Loucy (cell line): ENCODE data around the gene HS6ST2.

Experiments
- H2AFZ ChIP-seq: fragments of 200-600 bp; sonication (generic); 2 replicates; pipeline ENCODE4 v1.6.0; 2016; ENCODE audit warnings: antibody characterized with exemption, mild to moderate bottlenecking, low read length, moderate library complexity
- H3F3A ChIP-seq: fragments of 200-600 bp; 2 replicates; pipeline ENCODE4 v1.6.0; 2016; ENCODE audit warnings: antibody characterized with exemption, low read depth, mild to moderate bottlenecking
- H3K27me3 ChIP-seq: fragments of 200-600 bp; sonication (generic); 2 replicates; pipeline ENCODE4 v1.6.1; 2014; ENCODE audit warnings: low read length, mild to moderate bottlenecking; ENCODE audit not compliant: insufficient read depth, poor library complexity, severe bottlenecking
- H3K36me3 ChIP-seq: fragments of 200-600 bp; sonication (generic); 2 replicates; pipeline ENCODE4 v1.6.1; 2016; ENCODE audit warnings: low read length; ENCODE audit not compliant: insufficient read depth
- H3K4me1 ChIP-seq: fragments of 200-600 bp; sonication (generic); 2 replicates; pipeline ENCODE4 v1.5.1; 2014; ENCODE audit warnings: low read length, mild to moderate bottlenecking; ENCODE audit not compliant: insufficient read depth, poor library complexity, severe bottlenecking
- H3K4me2 ChIP-seq: fragments of 200-600 bp; sonication (generic); 2 replicates; pipeline ENCODE4 v1.6.0; 2014; ENCODE audit warnings: antibody characterized with exemption, low read length, low read depth, mild to moderate bottlenecking; ENCODE audit not compliant: poor library complexity, severe bottlenecking
- H3K4me3 ChIP-seq: fragments of 200-600 bp; sonication (generic); 2 replicates; pipeline ENCODE4 v1.5.1; 2014; ENCODE audit warnings: low read length, mild to moderate bottlenecking, mixed read lengths; ENCODE audit not compliant: poor library complexity, severe bottlenecking
- H3K79me2 ChIP-seq: fragments of 200-600 bp; sonication (generic); 2 replicates; pipeline ENCODE4 v1.6.1; 2014; ENCODE audit warnings: low read length; ENCODE audit not compliant: insufficient read depth
- H3K9ac ChIP-seq: fragments of 200-600 bp; sonication (generic); 2 replicates; pipeline ENCODE4 v1.6.0; 2014; ENCODE audit warnings: mild to moderate bottlenecking, low read depth, low read length, moderate library complexity; ENCODE audit not compliant: poor library complexity, severe bottlenecking
- H3K9me2 ChIP-seq: fragments of 200-600 bp; sonication (generic); replicated peaks from 2 replicates; pipeline ENCODE4 v1.6.1; 2016; ENCODE audit warnings: low read depth, low read length, mixed read lengths
- H3K9me3 ChIP-seq: fragments of 200-600 bp; sonication (generic); 2 replicates; pipeline ENCODE4 v1.6.1; 2014; ENCODE audit warnings: mild to moderate bottlenecking, antibody characterized with exemption, low read length, low read depth; ENCODE audit not compliant: insufficient read depth
- H4K20me1 ChIP-seq: fragments of 200-600 bp; sonication (generic); 2 replicates; pipeline ENCODE4 v1.6.0; 2014; ENCODE audit warnings: antibody characterized with exemption, low read length, mild to moderate bottlenecking; ENCODE audit not compliant: insufficient read depth, poor library complexity, severe bottlenecking
- EZH2phosphoT487 ChIP-seq: fragments of 200-600 bp; IDR thresholded peaks from 2 replicates; pipeline ENCODE4 v1.6.1; 2018; ENCODE audit warnings: antibody characterized with exemption, mild to moderate bottlenecking, moderate library complexity, borderline replicate concordance
- TF ChIP-seq, protein P1 (sequence below): fragments of 200-600 bp; sonication (generic); conservative IDR thresholded peaks from 2 replicates; pipeline ENCODE4 v1.5.1; 2014; ENCODE audit warnings: mild to moderate bottlenecking, antibody characterized with exemption, low read length

Gene HS6ST2

DNA sequence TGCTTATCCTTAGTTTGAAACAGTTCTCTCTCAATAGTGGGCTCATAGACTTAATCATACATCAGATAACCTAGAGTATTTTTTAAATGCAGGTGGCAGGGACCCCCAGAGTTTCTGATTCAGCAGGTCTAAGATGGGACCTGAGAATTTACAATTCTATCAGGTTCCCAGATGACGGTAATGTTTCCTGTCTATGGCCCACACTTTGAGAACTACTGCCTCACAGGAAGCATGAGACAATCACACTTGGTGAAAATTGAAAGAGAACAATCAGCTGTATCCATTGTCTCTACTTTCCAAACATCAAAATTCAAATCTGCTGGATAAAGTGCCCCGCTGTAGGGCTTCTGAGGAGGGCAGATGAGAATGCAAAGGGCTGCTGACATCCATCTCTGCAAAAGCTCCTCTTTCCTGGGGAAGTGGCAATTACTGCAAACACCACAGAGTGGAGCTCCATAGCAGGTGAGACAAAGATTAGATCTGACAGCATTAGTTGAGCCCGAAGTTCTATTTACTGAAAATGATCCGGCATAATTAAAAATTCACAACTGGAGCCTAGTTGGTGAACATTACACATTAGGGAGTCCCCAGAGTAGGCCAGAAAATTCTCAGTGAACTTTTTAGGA, 281.8 kb downstream of the HS6ST2 start:
- Histone ChIP-seq H3K9me2 (no peaks in the 10 kb centered on the region), H3K36me3 (no peaks in the 10 kb centered on the region), H3K9me3 (no peaks in the 10 kb centered on the region), H3F3A (no peaks in the 10 kb centered on the region), H4K20me1 (no peaks in the 10 kb centered on the region), H3K27me3 (no peaks in the 10 kb centered on the region), H3K4me2 (peak overlapping the region; percentile 42), H3K79me2 (no peaks in the 10 kb centered on the region), H2AFZ (peak overlapping the region; percentile 61; the same call in 1 of the 2 replicates), H3K4me1 (peaks cover 8% of the 10 kb centered on the region), H3K4me3 (no peak overlapping the region), H3K9ac (no peak overlapping the region)
- TF ChIP-seq EZH2phosphoT487, result no peak
- TF ChIP-seq, protein P1, sequence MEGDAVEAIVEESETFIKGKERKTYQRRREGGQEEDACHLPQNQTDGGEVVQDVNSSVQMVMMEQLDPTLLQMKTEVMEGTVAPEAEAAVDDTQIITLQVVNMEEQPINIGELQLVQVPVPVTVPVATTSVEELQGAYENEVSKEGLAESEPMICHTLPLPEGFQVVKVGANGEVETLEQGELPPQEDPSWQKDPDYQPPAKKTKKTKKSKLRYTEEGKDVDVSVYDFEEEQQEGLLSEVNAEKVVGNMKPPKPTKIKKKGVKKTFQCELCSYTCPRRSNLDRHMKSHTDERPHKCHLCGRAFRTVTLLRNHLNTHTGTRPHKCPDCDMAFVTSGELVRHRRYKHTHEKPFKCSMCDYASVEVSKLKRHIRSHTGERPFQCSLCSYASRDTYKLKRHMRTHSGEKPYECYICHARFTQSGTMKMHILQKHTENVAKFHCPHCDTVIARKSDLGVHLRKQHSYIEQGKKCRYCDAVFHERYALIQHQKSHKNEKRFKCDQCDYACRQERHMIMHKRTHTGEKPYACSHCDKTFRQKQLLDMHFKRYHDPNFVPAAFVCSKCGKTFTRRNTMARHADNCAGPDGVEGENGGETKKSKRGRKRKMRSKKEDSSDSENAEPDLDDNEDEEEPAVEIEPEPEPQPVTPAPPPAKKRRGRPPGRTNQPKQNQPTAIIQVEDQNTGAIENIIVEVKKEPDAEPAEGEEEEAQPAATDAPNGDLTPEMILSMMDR, result peak; percentile 44

DNA sequence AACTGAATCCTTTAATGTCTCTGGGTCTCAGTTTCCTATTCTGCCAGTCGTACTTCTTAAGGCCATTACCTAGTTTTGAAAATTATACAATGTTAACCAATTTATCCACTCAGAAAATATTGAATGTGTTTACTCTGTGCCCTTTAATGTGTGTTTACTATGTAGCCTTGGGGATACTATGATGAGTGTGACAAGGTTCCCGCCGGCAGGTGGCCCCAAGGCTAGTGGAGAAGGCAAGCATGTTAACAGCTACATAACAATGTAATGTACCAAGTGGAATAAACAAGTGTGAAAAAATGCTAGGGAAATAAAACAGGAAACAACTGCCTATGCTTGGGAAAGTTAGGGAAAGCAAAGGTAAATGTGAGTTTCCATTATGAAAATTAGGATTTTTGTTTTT, 282.3 kb downstream of the HS6ST2 start:
- H2AFZ ChIP-seq, result no peak overlapping the region
- TF ChIP-seq EZH2phosphoT487, result no peak
- TF ChIP-seq, protein P1, result no peak
- H3F3A ChIP-seq, result no peaks in the 10 kb centered on the region
- no peak overlapping the region for H3K9ac ChIP-seq
- H3K79me2 ChIP-seq, result no peaks in the 10 kb centered on the region
- no peaks in the 10 kb centered on the region for H4K20me1 ChIP-seq
- H3K4me1 ChIP-seq, result peaks cover 8% of the 10 kb centered on the region
- no peaks in the 10 kb centered on the region for H3K27me3 ChIP-seq
- H3K4me2 ChIP-seq, result no peak overlapping the region
- H3K9me2 ChIP-seq, result no peaks in the 10 kb centered on the region
- no peak overlapping the region for H3K4me3 ChIP-seq
- H3K9me3 ChIP-seq, result no peaks in the 10 kb centered on the region
- H3K36me3 ChIP-seq, result no peaks in the 10 kb centered on the region

DNA sequence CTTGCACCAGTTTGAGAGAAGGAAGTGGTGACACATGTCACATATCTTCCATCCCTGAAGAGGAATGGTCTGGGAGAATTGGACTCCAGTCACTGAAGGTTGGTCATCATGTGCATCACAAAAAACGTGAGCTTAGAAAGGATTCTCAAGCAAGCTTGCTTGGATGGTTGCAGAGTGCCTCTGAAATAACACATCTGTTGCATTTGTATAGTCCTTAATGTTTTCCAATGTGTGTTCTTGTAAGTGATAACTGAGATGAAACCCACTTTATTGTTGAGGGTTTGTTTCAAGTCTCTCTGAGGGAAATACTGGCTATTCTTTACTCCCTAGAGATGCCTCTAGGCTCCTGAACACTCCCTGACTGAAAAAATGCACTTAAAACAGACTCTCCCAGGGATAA, 285.1 kb downstream of the HS6ST2 start:
- Histone ChIP-seq H3K4me2 (no peak overlapping the region), H3K36me3 (no peaks in the 10 kb centered on the region), H3K4me1 (peaks cover 8% of the 10 kb centered on the region), H3F3A (no peaks in the 10 kb centered on the region), H3K4me3 (no peak overlapping the region), H3K9me2 (no peaks in the 10 kb centered on the region), H3K9me3 (no peaks in the 10 kb centered on the region), H3K27me3 (no peaks in the 10 kb centered on the region), H3K79me2 (no peaks in the 10 kb centered on the region), H3K9ac (no peak overlapping the region), H4K20me1 (no peaks in the 10 kb centered on the region), H2AFZ (no peak overlapping the region)
- TF ChIP-seq EZH2phosphoT487, result no peak
- TF ChIP-seq, protein P1, result no peak
